Spleen (tissue), 7 donors: Measurements from ENCODE around the gene CMYA5.

Source experiments
- POLR2A ChIP-seq, 3 donors: fragments of 450-650 bp; IDR thresholded peaks; one replicate each; pipeline ENCODE4 v1.5.1; 2017; ENCODE audit warnings: antibody characterized with exemption in 3 of 3, mild to moderate bottlenecking in 1 of 3
- TF ChIP-seq, protein P1 (sequence below), 11 experiments: fragments of 200-600 bp in 7 of 11; fragments of 450-650 bp in 4 of 11; sonication (generic) in 4 of 11; IDR thresholded peaks in 8 of 11; conservative IDR thresholded peaks in 3 of 11; 1 replicate in 7 of 11; 2 replicates in 4 of 11; pipeline versions ENCODE4 v1.4.0 to v1.8.0; 2016 to 2021; ENCODE audit warnings: antibody characterized with exemption in 11 of 11, inconsistent platforms in 4 of 11, mild to moderate bottlenecking in 1 of 11
- donor health status: DM: no; HTN: no; CAD: no; lungs with moderate emphysema.
- donor health status: DM: no; HTN: no; CAD: no.
- donor health status: DM: no; HTN: no; CAD: no.

DNA sequence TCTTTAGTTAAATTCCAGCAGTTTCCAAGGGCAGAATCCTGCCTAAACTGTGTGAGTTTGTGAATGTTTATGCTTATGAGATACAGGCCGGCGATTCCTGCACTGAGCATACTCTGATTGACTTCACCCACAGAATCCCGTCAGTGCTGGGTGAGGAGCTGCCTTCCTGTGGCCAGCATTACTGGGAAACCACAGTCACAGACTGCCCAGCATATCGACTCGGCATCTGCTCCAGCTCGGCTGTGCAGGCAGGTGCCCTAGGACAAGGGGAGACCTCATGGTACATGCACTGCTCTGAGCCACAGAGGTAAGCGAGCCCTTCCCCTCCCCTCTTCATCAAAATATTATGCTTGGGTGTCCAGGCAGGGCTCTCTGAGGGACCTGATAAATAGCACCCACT is 103.7 kb downstream of the CMYA5 start:
- TF ChIP-seq, protein P1, sequence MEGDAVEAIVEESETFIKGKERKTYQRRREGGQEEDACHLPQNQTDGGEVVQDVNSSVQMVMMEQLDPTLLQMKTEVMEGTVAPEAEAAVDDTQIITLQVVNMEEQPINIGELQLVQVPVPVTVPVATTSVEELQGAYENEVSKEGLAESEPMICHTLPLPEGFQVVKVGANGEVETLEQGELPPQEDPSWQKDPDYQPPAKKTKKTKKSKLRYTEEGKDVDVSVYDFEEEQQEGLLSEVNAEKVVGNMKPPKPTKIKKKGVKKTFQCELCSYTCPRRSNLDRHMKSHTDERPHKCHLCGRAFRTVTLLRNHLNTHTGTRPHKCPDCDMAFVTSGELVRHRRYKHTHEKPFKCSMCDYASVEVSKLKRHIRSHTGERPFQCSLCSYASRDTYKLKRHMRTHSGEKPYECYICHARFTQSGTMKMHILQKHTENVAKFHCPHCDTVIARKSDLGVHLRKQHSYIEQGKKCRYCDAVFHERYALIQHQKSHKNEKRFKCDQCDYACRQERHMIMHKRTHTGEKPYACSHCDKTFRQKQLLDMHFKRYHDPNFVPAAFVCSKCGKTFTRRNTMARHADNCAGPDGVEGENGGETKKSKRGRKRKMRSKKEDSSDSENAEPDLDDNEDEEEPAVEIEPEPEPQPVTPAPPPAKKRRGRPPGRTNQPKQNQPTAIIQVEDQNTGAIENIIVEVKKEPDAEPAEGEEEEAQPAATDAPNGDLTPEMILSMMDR (IDR thresholded peaks at IDR 0.05 in 8 of 11, conservative IDR thresholded peaks at IDR 0.05 in 3 of 11) = no peak
- no peak for TF ChIP-seq POLR2A (IDR thresholded peaks at IDR 0.05)
